Umbilical cord (tissue), 2 donors: ENCODE data around the gene ACO2. TPM values are rescaled to one million over a fixed set of nuclear protein-coding genes. Genes with fewer than 3 reads are reported as not detected.
A peak's percentile ranks its signal among the peaks of the same experiment; 100 is the strongest.
"Not testable (repeated sequence)": the region's sequence is repeated elsewhere in the genome, so short reads cannot be mapped to it uniquely, and the experiment has no call there.

Experiments
- DNase-seq: peaks from one replicate; pipeline ENCODE4 v3.0.0-alpha.2; 2015; ENCODE audit warnings: low spot score
- total RNA-seq: library from RNA; depleted of rRNA; stranded (reverse); fragments of >200 nt; gene quantifications from one replicate; pipeline ENCODE4 v1.2.3, GENCODE V29; 2014; ENCODE audit warnings: low replicate concordance; ENCODE audit not compliant: insufficient read depth

Gene ACO2
- total RNA-seq, 1 donor from 2014 or later: 19.7 TPM

- peak; percentile 100 for DNase-seq
These were observed 20.6 kb upstream of the ACO2 start for GRCh38 chr22:41448189-41448808.

DNA sequence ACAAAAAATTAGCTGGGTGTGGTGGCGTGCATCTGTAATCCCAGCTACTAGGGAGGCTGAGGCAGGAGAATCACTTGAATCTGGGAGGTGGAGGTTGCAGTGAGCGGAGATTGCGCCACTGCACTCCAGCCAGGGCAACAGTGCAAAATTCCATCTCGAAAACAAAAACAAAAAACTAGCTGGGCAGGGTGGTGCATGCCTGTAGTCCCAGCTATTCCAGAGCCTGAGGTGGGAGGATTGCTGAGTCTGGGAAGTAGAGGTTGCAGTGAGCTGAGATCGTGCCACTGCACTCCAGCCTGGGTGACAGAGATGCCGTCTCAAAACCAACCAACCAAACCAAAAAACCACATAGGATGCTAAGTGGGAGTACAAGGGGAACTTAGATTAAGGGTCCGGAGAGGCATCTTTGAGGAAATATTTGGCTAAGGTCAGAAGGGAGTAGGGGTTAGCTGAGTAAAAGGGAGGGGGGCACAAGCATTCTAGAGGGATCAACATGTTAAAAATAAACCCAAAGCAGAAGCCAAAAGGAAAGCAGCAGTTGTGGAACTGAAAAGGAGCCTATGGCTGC lies 10.7 kb upstream of the ACO2 start:
- no peak for DNase-seq

- no peak for DNase-seq
These were observed 9.5 kb upstream of the ACO2 start for GRCh38 chr22:41459431-41459830.

- DNase-seq: not testable (repeated sequence)
These were observed 8.8 kb upstream of the ACO2 start for GRCh38 chr22:41460071-41460470.

GRCh38 chr22:41461901-41462300 lies 7.0 kb upstream of the ACO2 start:
- no peak for DNase-seq

GRCh38 chr22:41469218-41469851 lies 418 bp downstream of the ACO2 start:
- no peak for DNase-seq

- DNase-seq: no peak
These were observed 2.0 kb downstream of the ACO2 start for GRCh38 chr22:41470886-41471285.

DNA sequence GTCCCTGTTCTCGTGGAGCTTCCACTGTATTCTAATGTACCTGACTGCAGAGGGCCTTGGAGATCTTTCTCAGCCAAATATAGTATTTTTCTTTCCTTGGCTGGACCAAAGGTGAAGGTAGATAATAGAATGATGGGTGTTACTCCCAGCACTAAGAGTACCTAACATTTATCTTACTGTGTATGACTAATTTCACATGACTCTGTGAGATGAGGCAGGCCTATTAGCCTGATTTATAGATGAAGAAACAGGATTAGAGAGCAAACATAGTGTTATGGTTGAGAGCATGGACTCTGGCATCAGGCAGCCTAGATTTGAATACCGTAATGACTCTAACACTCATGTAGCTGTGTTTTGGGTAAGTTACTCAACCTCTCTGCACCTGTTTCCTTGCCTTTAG lies 2.7 kb downstream of the ACO2 start:
- DNase-seq: no peak

GRCh38 chr22:41474872-41475451 lies 6.0 kb downstream of the ACO2 start:
- no peak for DNase-seq

DNA sequence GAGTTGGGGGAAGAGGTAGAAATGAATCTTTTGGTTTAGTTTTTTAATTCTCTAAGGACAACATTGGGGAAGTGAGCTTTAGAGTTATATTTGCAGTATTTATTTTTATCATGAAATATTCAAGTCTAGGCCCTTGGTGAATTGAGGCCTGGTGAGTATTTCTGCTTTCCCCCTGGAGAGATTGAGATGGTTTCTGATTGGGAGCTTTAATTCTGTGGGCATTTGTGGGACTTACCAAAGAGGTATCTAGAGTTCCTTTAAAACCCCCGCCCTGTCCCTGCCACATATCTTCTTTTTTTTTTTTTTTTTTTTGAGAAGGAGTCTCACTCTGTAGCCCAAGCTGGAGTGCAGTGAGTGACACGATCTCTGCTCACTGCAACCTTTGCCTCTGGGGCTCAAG lies 9.6 kb downstream of the ACO2 start:
- no peak for DNase-seq

DNA sequence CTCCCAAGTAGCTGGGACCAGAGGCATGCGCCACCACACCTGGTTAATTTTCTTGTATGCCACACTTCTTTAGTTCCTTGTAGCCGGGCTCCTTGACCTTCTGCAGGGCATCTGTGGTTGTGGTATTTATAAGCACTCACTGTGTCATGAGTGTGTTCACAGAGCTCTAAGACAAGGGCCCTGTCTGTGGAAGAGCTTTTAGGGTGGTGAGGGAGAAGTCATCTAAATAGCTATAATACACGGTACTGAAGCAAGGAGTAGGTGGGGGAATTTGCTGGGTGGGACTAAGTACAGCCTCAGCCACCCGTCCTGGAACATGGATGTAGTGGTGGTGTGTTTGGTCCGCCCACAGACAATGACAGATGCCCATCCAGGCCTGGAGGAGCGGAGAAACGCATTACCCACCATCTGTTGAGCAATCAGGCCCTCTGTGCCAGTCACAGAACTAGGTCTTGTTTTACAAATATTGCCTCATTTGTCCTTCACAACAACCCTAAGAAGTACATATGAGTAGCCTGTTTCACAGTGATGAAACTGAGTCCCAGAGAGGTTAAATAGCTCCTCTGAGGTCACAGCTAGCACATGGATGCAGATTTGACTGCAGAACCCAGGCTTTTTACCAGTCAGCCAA lies 10.1 kb downstream of the ACO2 start:
- no peak for DNase-seq

GRCh38 chr22:41479671-41480396 lies 10.9 kb downstream of the ACO2 start:
- DNase-seq: peak; percentile 58

GRCh38 chr22:41480397-41480735 lies 11.4 kb downstream of the ACO2 start:
- peak; percentile 92 for DNase-seq

GRCh38 chr22:41481131-41481830 lies 12.4 kb downstream of the ACO2 start:
- DNase-seq: no peak

- DNase-seq: no peak
These were observed 13.0 kb downstream of the ACO2 start for GRCh38 chr22:41481925-41482318.

DNA sequence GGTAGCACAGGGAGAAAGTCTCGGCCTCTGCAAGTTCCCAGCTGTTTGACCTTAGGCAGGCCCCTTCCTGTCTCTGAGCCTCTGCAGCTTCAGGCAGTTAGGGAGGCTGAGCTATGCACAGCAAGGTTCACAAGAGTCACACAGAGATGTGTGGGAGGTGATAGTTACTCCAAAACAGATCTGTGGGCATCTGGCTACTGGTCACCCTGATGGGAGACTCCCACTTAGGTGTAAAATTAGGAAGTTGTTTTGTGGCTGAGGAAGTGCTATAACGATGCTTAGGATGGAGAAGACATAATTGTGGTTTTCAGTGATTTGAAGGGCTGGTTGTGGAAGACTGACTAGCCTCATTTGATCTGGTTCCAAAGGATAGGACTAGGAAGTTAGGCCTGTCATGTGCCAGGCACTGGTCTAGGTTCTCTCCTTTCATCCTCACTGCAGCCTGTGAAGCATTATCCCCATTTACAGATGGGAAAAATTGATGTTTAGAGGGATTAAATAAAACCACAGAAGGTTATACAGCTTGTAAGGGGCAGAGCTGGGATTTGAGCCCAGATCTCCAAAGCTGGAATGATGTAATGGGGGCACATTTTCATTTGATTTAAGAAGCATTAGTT lies 13.5 kb downstream of the ACO2 start:
- DNase-seq: peak; percentile 65

DNA sequence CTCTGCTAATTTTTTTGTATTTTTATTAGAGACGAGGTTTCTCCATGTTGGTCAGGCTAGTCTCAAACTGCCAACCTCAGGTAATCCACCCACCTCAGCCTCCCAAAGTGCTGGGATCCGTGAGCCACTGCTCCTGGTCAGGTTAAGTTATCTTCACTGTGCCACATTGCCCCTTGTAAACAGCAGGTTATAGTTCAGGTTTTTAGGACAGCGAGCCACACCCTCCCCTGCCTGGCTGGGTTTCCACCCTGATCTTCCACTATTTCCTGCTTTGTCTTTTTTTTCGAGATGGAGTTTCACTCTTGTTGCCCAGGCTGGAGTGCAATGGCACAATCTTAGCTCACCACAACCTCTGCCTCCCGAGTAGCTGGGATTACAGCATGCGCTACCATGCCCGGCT lies 16.1 kb downstream of the ACO2 start:
- no peak for DNase-seq

DNA sequence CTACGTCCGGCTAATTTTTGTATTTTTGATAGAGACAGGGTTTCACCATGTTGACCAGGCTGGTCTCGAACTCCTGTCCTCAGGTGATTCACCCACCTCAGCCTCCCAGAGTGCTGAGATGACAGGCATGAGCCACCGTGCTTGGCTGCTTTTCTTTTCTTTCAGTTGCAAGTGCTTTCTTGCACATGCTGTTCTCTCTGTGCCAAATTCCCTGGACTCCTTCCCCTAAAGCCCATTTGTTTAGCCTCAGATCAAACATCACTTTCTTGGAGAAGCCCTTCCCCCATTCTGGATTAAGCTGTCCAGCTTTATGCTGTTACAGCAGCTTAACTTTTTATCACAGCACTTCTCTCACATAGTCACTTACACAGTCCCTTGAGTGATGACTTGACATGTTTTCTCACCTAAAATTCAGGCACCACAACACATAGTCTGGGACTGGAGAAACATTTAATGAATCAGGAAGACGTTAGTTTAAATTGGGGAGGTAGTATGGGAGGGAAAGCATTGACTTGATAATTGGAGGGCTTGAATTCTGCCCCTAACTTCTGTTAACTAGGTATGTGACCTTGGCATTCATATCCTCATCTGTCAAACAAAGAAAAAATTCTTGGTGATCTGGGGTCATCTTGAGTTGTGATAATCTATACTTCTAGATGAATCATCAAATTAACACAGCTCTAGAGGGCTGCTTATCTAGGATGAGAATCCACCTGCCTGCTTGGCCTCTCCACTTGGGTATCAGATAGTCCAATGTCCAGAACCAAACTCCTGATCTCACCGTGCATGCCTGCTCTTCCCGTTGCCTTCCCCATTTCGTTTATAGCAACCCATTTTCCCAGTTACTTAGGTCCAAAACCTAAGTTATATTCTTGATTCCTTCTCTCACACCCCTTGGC lies 18.4 kb downstream of the ACO2 start:
- no peak for DNase-seq

- no peak for DNase-seq
These were observed 19.2 kb downstream of the ACO2 start for GRCh38 chr22:41488076-41488475.
